Activated naive CD8-positive, alpha-beta T cell treated with anti-CD3 and anti-CD28 coated beads, Interleukin-2, amount 50 U/mL, for 24 hours (primary cell): Measurements from ENCODE around the gene NAAA.

Source experiments
- ATAC-seq: fragments of 150-1000 bp; cut with Tn5 transposase; one replicate; pipeline ENCODE4 v1.10.0; 2021
- DNase-seq: peaks from one replicate; pipeline ENCODE4 v3.0.0; 2021
- H3K27ac Mint-ChIP-seq: one replicate; pipeline ENCODE4 v1.8.0; 2021; ENCODE audit warnings: mild to moderate bottlenecking, mixed read lengths
- H3K27me3 Mint-ChIP-seq: one replicate; pipeline ENCODE4 v1.8.0; 2021; ENCODE audit warnings: mixed read lengths
- H3K36me3 Mint-ChIP-seq: one replicate; pipeline ENCODE4 v1.8.0; 2021; ENCODE audit warnings: low read depth, mixed read lengths
- H3K4me1 Mint-ChIP-seq: one replicate; pipeline ENCODE4 v1.8.0; 2021; ENCODE audit warnings: mixed read lengths
- H3K4me3 Mint-ChIP-seq: one replicate; pipeline ENCODE4 v1.8.0; 2021; ENCODE audit warnings: mild to moderate bottlenecking, moderate library complexity, mixed read lengths
- H3K9me3 Mint-ChIP-seq: one replicate; pipeline ENCODE4 v1.8.0; 2021; ENCODE audit warnings: mixed read lengths

Gene NAAA

GRCh38 chr4:75904076-75904475 lies 36.7 kb downstream of the NAAA start:
- no peak overlapping the region for H3K4me3 Mint-ChIP-seq
- H3K27ac Mint-ChIP-seq, result no peak overlapping the region
- H3K36me3 Mint-ChIP-seq, result no peaks in the 10 kb centered on the region
- no peaks in the 10 kb centered on the region for H3K9me3 Mint-ChIP-seq
- H3K27me3 Mint-ChIP-seq, result peaks cover 2% of the 10 kb centered on the region
- DNase-seq, result no peak
- H3K4me1 Mint-ChIP-seq, result peaks cover 4% of the 10 kb centered on the region
- no peak for ATAC-seq

- no peak within 1 kb of the TSS for H3K27ac Mint-ChIP-seq
- H3K4me3 Mint-ChIP-seq, result no peak within 1 kb of the TSS
- ATAC-seq, result no peak
- DNase-seq, result no peak
- H3K27me3 Mint-ChIP-seq, result peaks cover 2% of the 10 kb centered on the region
- no peaks in the 10 kb centered on the region for H3K9me3 Mint-ChIP-seq
- H3K4me1 Mint-ChIP-seq, result peaks cover 4% of the 10 kb centered on the region
- no peaks in the 10 kb centered on the region for H3K36me3 Mint-ChIP-seq
These were observed 38.5 kb downstream of the NAAA start, which contains the start of gene PPEF2 for GRCh38 chr4:75902352-75902751. Gene PPEF2 (minus strand): TSS chr4:75902452. CDS start chr4:75896325, 6,127 bp downstream.

DNA sequence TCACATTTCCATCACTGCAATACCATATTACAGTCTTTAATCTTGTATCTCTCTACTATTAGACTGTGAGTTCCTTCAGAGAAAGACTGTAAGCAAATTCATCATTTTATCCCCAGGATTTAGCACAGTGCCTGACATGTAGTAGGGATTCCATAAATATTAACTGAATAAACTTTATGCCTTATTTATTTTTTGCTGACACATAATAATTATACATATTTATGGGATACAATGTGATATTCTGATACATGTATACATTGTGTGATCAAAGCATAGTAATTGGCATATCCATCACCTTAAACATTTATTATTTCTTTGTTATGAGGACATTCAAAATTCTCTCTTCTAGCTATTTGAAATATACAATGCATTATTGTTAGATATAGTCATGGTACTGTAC lies 42.3 kb downstream of the NAAA start:
- peaks cover 4% of the 10 kb centered on the region for H3K4me1 Mint-ChIP-seq
- H3K4me3 Mint-ChIP-seq, result no peak overlapping the region
- DNase-seq, result no peak
- peaks cover 2% of the 10 kb centered on the region for H3K27me3 Mint-ChIP-seq
- no peak for ATAC-seq
- H3K9me3 Mint-ChIP-seq, result no peaks in the 10 kb centered on the region
- H3K36me3 Mint-ChIP-seq, result no peaks in the 10 kb centered on the region
- H3K27ac Mint-ChIP-seq, result no peak overlapping the region

DNA sequence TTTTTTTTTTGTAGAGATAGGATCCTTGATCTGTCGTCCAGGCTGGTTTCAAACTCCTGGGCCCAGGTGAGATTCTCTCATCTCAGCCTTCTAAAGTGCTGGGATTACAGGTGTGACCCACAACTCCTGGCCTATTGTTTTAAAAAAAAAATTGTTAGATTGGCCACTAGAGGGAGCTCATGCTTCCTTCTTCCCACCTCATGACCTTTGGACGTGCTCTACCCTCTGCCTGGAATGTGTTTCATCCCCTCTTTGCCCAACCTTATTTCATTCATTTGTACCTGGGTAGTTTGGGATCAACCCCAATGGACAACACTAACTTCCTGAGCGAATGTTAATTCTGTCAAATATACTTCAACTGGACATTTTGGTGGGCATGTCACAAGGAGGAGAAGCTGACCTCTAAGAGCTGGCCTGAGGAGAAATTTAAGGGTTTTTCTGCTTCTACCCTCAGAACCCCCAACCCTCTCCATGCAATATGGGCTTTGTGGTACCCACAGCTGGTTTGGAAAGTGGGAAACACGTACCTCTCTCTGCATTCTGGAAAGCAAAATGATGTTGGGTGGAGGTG lies 45.0 kb downstream of the NAAA start:
- Mint-ChIP-seq H3K9me3 (no peaks in the 10 kb centered on the region), H3K27me3 (no peaks in the 10 kb centered on the region), H3K4me3 (no peak overlapping the region), H3K36me3 (no peaks in the 10 kb centered on the region), H3K4me1 (no peaks in the 10 kb centered on the region), H3K27ac (no peak overlapping the region)
- DNase-seq (no peak), ATAC-seq (peak; percentile 49)

DNA sequence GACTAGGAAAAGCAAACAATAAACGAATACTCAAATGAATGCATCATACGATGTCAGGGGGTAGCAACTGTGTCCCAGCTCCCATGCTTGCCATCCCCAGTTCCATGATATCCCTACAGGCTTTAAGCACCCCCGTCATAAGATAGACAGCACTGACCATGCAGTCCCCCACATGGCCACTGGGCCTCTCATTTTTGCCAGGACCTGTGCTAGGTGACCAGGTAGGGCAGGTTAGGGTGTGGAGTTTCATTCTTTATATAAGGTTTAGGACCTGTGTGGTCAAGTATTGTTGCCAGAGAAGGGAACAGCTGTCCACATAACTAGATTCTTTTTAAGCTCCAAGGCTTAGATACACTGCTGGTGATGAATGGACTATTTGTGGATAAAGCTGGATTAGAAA lies 48.3 kb downstream of the NAAA start:
- Mint-ChIP-seq H3K27me3 (no peaks in the 10 kb centered on the region), H3K4me3 (no peak overlapping the region), H3K9me3 (no peaks in the 10 kb centered on the region), H3K27ac (no peak overlapping the region), H3K4me1 (no peaks in the 10 kb centered on the region), H3K36me3 (no peaks in the 10 kb centered on the region)
- no peak for ATAC-seq
- no peak for DNase-seq

- Mint-ChIP-seq H3K27ac (no peak overlapping the region), H3K4me3 (no peak overlapping the region)
These were observed 49.2 kb downstream of the NAAA start for GRCh38 chr4:75891611-75892010.

DNA sequence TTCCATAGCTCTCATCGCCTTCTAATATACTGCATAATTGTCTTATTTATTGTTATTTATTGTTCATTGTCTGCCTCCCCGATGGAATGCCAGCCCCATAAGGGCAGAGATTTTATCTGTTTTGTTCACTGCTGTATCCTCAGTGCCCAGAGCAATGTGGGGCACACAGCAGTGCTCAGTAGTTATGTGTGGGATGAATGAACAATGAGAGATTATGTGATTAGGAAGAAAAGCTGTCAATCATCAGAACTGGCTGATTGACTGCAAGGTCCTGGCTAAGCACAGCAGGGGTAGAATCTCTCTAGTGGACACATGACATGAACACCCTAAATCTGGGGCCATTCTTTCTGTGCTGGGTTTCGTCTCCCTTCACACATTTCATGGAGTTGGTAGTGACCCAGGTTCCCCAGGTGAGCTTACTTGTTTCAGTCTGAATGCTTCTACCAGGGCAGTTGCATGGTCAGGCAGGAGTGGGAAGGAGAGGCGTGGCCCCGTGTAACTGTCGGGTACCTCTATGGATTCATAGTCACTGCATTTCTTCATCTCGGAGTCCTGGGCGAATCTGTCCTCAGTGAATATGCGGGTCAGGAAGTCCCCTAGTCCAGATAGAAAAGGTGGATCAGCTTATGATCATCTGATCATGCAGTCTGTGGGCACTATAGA lies 51.1 kb downstream of the NAAA start:
- H3K9me3 Mint-ChIP-seq, result no peaks in the 10 kb centered on the region
- H3K36me3 Mint-ChIP-seq, result no peaks in the 10 kb centered on the region
- no peak overlapping the region for H3K27ac Mint-ChIP-seq
- DNase-seq (no peak), ATAC-seq (no peak)
- no peaks in the 10 kb centered on the region for H3K4me1 Mint-ChIP-seq
- no peak overlapping the region for H3K4me3 Mint-ChIP-seq
- H3K27me3 Mint-ChIP-seq, result no peaks in the 10 kb centered on the region

More at GRCh38 chr4:75891611-75892010, 49.2 kb downstream of the NAAA start:
- H3K4me1 Mint-ChIP-seq, result no peaks in the 10 kb centered on the region
- H3K36me3 Mint-ChIP-seq, result no peaks in the 10 kb centered on the region
- ATAC-seq, result no peak
- DNase-seq, result no peak
- H3K27me3 Mint-ChIP-seq, result no peaks in the 10 kb centered on the region
- H3K9me3 Mint-ChIP-seq, result no peaks in the 10 kb centered on the region

GRCh38 chr4:75886104-75886503 lies 54.7 kb downstream of the NAAA start:
- Mint-ChIP-seq H3K36me3 (no peaks in the 10 kb centered on the region), H3K4me1 (no peaks in the 10 kb centered on the region), H3K27me3 (peaks cover 2% of the 10 kb centered on the region), H3K4me3 (no peak overlapping the region), H3K9me3 (no peaks in the 10 kb centered on the region), H3K27ac (no peak overlapping the region)
- DNase-seq (no peak), ATAC-seq (no peak)

DNA sequence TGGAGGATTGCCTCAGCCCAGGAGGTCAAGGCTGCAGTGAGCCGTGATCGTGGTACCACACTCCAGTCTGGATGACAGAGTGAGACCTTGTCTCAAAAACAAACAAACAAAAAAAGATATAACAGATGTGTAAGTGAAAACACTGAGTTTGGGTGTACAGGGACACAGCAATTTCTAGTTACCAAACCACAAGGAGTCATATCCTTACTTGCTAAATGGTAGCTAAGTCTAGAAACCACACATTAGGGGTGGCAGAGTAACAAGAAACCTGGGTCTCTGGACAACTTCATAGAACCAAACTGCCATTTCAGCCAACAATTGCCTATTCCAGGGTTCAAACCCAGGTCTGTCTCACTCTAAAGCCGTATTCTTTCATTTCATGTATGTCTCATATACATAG lies 59.3 kb downstream of the NAAA start:
- Mint-ChIP-seq H3K9me3 (no peaks in the 10 kb centered on the region), H3K36me3 (no peaks in the 10 kb centered on the region), H3K27ac (no peak overlapping the region), H3K27me3 (peaks cover 2% of the 10 kb centered on the region), H3K4me1 (no peaks in the 10 kb centered on the region), H3K4me3 (no peak overlapping the region)
- DNase-seq (no peak), ATAC-seq (no peak)

- H3K36me3 Mint-ChIP-seq, result no peaks in the 10 kb centered on the region
- ATAC-seq (no peak), DNase-seq (no peak)
- no peaks in the 10 kb centered on the region for H3K4me1 Mint-ChIP-seq
- no peak overlapping the region for H3K4me3 Mint-ChIP-seq
- H3K27me3 Mint-ChIP-seq, result peaks cover 2% of the 10 kb centered on the region
- H3K27ac Mint-ChIP-seq, result no peak overlapping the region
- no peaks in the 10 kb centered on the region for H3K9me3 Mint-ChIP-seq
These were observed 60.5 kb downstream of the NAAA start for GRCh38 chr4:75880278-75880677.

DNA sequence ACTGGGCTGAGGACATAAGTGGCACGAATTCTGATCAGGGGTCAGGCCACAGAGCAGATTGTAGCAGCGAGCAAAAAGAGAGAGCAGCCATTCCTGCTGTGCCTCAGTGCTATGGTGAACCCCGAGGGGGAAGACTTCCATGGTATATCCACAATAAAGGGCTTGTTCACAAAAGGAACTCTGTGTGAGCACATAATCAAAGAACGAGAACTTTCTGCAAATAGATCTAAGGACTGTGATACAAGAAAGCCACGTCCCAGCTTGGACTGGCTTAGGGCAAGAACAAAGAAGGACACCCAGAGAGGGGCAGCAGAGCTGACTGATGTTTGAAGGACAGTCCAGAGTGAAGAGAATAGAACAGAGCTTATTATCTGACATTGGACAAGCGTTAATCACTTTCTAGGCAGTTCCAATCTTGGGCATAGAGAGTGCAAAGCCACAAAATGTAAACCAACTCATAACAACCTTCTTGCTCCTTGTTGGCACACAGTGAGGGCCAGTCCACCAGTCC lies 62.5 kb downstream of the NAAA start:
- Mint-ChIP-seq H3K36me3 (no peaks in the 10 kb centered on the region), H3K4me3 (no peak overlapping the region), H3K4me1 (no peaks in the 10 kb centered on the region), H3K27ac (no peak overlapping the region), H3K27me3 (peaks cover 2% of the 10 kb centered on the region), H3K9me3 (no peaks in the 10 kb centered on the region)
- no peak for ATAC-seq
- DNase-seq, result no peak

DNA sequence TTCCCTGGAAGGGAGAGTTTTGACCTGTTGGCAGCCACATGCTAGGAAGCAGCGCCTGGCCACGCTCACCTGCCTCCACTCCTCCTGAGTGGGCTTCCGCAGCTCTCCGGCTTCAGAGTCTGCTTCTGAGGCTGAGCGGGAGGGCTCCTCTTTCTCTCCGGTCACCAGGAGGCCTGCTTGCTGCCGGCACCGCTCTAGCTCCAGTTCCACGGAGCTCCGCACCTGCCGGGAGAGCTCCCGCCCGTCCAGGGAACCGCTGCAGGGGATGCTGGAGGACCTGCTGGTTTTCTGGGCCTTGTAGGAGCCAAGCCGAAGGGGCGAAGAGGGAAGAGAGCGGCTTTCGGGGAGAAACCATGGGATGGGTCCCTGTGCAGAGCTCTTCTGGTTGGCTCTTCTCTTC lies 64.6 kb downstream of the NAAA start:
- Mint-ChIP-seq H3K4me3 (no peak overlapping the region), H3K27me3 (no peaks in the 10 kb centered on the region), H3K36me3 (no peaks in the 10 kb centered on the region), H3K4me1 (no peaks in the 10 kb centered on the region), H3K27ac (no peak overlapping the region), H3K9me3 (no peaks in the 10 kb centered on the region)
- DNase-seq (no peak), ATAC-seq (no peak)

GRCh38 chr4:75869100-75869499 lies 71.7 kb downstream of the NAAA start:
- H3K27me3 Mint-ChIP-seq, result no peaks in the 10 kb centered on the region
- H3K4me3 Mint-ChIP-seq, result no peak overlapping the region
- H3K36me3 Mint-ChIP-seq, result no peaks in the 10 kb centered on the region
- no peak for ATAC-seq
- H3K4me1 Mint-ChIP-seq, result no peaks in the 10 kb centered on the region
- H3K9me3 Mint-ChIP-seq, result no peaks in the 10 kb centered on the region
- no peak overlapping the region for H3K27ac Mint-ChIP-seq
- DNase-seq, result no peak

GRCh38 chr4:75867130-75867529 lies 73.7 kb downstream of the NAAA start:
- Mint-ChIP-seq H3K27ac (no peak overlapping the region), H3K36me3 (no peaks in the 10 kb centered on the region), H3K27me3 (no peaks in the 10 kb centered on the region), H3K4me3 (no peak overlapping the region), H3K4me1 (no peaks in the 10 kb centered on the region), H3K9me3 (no peaks in the 10 kb centered on the region)
- no peak for DNase-seq
- no peak for ATAC-seq
